ENCODE results near the gene FNIP2. TPM values are rescaled to one million over a fixed set of nuclear protein-coding genes. Genes with fewer than 3 reads are reported as not detected.

Gene FNIP2
- total RNA-seq, 1 donor from 2014 or later, result 20.4 TPM

GRCh38 chr4:158814207-158814606 is 45.4 kb downstream of the FNIP2 start:
- H3K27me3 Mint-ChIP-seq (ENCODE audit: insufficient read depth), result no peaks in the 10 kb centered on the region
- no peak overlapping the region for H3K4me3 Mint-ChIP-seq
- peaks cover 72% of the 10 kb centered on the region for H3K4me1 Mint-ChIP-seq (ENCODE audit: low read depth)
- no peaks in the 10 kb centered on the region for H3K9me3 Mint-ChIP-seq
- no peak for DNase-seq (ENCODE audit: low spot score)
- H3K27ac Mint-ChIP-seq, result no peak overlapping the region
- peaks cover 4% of the 10 kb centered on the region for H3K36me3 Mint-ChIP-seq (ENCODE audit: low read depth)
- intact Hi-C loops (cut with micrococcal nuclease), result no loop called here

- Mint-ChIP-seq H3K27ac (no peak overlapping the region), H3K27me3 (ENCODE audit: insufficient read depth) (no peaks in the 10 kb centered on the region), H3K36me3 (ENCODE audit: low read depth) (peaks cover 6% of the 10 kb centered on the region), H3K9me3 (no peaks in the 10 kb centered on the region), H3K4me3 (no peak overlapping the region), H3K4me1 (ENCODE audit: low read depth) (peaks cover 70% of the 10 kb centered on the region)
- intact Hi-C loops (cut with micrococcal nuclease), result no loop called here
- no peak for DNase-seq (ENCODE audit: low spot score)
Observed at GRCh38 chr4:158814636-158815330, 46.0 kb downstream of the FNIP2 start.

- peaks cover 68% of the 10 kb centered on the region for H3K4me1 Mint-ChIP-seq (ENCODE audit: low read depth)
- H3K36me3 Mint-ChIP-seq (ENCODE audit: low read depth), result peaks cover 5% of the 10 kb centered on the region
- no peak for DNase-seq (ENCODE audit: low spot score)
- H3K27me3 Mint-ChIP-seq (ENCODE audit: insufficient read depth), result no peaks in the 10 kb centered on the region
- no peak overlapping the region for H3K4me3 Mint-ChIP-seq
- intact Hi-C loops (cut with micrococcal nuclease), result no loop called here
- no peak overlapping the region for H3K27ac Mint-ChIP-seq
- H3K9me3 Mint-ChIP-seq, result no peaks in the 10 kb centered on the region
Observed at GRCh38 chr4:158816955-158817354, 48.1 kb downstream of the FNIP2 start.

- Mint-ChIP-seq H3K4me3 (no peak overlapping the region), H3K4me1 (ENCODE audit: low read depth) (peaks cover 61% of the 10 kb centered on the region), H3K27me3 (ENCODE audit: insufficient read depth) (no peaks in the 10 kb centered on the region), H3K9me3 (no peaks in the 10 kb centered on the region), H3K36me3 (ENCODE audit: low read depth) (peaks cover 5% of the 10 kb centered on the region), H3K27ac (peak overlapping the region; percentile 69)
- DNase-seq (ENCODE audit: low spot score), result no peak
- intact Hi-C loops (cut with micrococcal nuclease), result loop anchor here (1.0 to 2.0 kb wide), 3 partner anchors 7 to 39 kb away; no protein-coding TSS in a partner anchor
Observed at GRCh38 chr4:158817562-158818296, 48.9 kb downstream of the FNIP2 start.

- Mint-ChIP-seq H3K27me3 (ENCODE audit: insufficient read depth) (no peaks in the 10 kb centered on the region), H3K9me3 (no peaks in the 10 kb centered on the region), H3K27ac (no peak overlapping the region), H3K36me3 (ENCODE audit: low read depth) (peaks cover 9% of the 10 kb centered on the region), H3K4me3 (no peak overlapping the region), H3K4me1 (ENCODE audit: low read depth) (peaks cover 56% of the 10 kb centered on the region)
- intact Hi-C loops (cut with micrococcal nuclease), result loop anchor here (1.0 to 2.0 kb wide), 3 partner anchors 8 to 40 kb away; no protein-coding TSS in a partner anchor
- DNase-seq (ENCODE audit: low spot score), result no peak
Observed at GRCh38 chr4:158818560-158819140, 49.8 kb downstream of the FNIP2 start.

- no peak for DNase-seq (ENCODE audit: low spot score)
- peaks cover 9% of the 10 kb centered on the region for H3K36me3 Mint-ChIP-seq (ENCODE audit: low read depth)
- no peaks in the 10 kb centered on the region for H3K27me3 Mint-ChIP-seq (ENCODE audit: insufficient read depth)
- H3K4me3 Mint-ChIP-seq, result peak overlapping the region; percentile 38
- no peaks in the 10 kb centered on the region for H3K9me3 Mint-ChIP-seq
- intact Hi-C loops (cut with micrococcal nuclease), result loop anchor here (1.0 to 2.0 kb wide), 4 partner anchors 8 to 147 kb away; partner anchors contain the start of genes ETFDH and PPID
- peaks cover 68% of the 10 kb centered on the region for H3K4me1 Mint-ChIP-seq (ENCODE audit: low read depth)
- peak overlapping the region; percentile 66 for H3K27ac Mint-ChIP-seq
Observed at GRCh38 chr4:158819942-158820786, 51.3 kb downstream of the FNIP2 start.

- H3K4me3 Mint-ChIP-seq, result peak overlapping the region; percentile 17
- no peak for DNase-seq (ENCODE audit: low spot score)
- no peaks in the 10 kb centered on the region for H3K27me3 Mint-ChIP-seq (ENCODE audit: insufficient read depth)
- peak overlapping the region; percentile 64 for H3K27ac Mint-ChIP-seq
- H3K36me3 Mint-ChIP-seq (ENCODE audit: low read depth), result peaks cover 14% of the 10 kb centered on the region
- intact Hi-C loops (cut with micrococcal nuclease), result loop anchor here (1.0 to 2.0 kb wide), 3 partner anchors 52 to 149 kb away; partner anchors contain the start of genes ETFDH, FNIP2 and PPID
- no peaks in the 10 kb centered on the region for H3K9me3 Mint-ChIP-seq
- H3K4me1 Mint-ChIP-seq (ENCODE audit: low read depth), result peaks cover 81% of the 10 kb centered on the region
Observed at GRCh38 chr4:158821228-158821971, 52.6 kb downstream of the FNIP2 start.

GRCh38 chr4:158822348-158822747 is 53.5 kb downstream of the FNIP2 start:
- peaks cover 14% of the 10 kb centered on the region for H3K36me3 Mint-ChIP-seq (ENCODE audit: low read depth)
- H3K4me1 Mint-ChIP-seq (ENCODE audit: low read depth), result peaks cover 82% of the 10 kb centered on the region
- no peak for DNase-seq (ENCODE audit: low spot score)
- intact Hi-C loops (cut with micrococcal nuclease), result no loop called here
- H3K9me3 Mint-ChIP-seq, result no peaks in the 10 kb centered on the region
- H3K4me3 Mint-ChIP-seq, result no peak overlapping the region
- H3K27me3 Mint-ChIP-seq (ENCODE audit: insufficient read depth), result no peaks in the 10 kb centered on the region
- no peak overlapping the region for H3K27ac Mint-ChIP-seq

- intact Hi-C loops (cut with micrococcal nuclease), result no loop called here
- no peak overlapping the region for H3K4me3 Mint-ChIP-seq
- H3K27me3 Mint-ChIP-seq (ENCODE audit: insufficient read depth), result no peaks in the 10 kb centered on the region
- no peaks in the 10 kb centered on the region for H3K9me3 Mint-ChIP-seq
- peak overlapping the region; percentile 75 for H3K27ac Mint-ChIP-seq
- peaks cover 78% of the 10 kb centered on the region for H3K4me1 Mint-ChIP-seq (ENCODE audit: low read depth)
- H3K36me3 Mint-ChIP-seq (ENCODE audit: low read depth), result peaks cover 14% of the 10 kb centered on the region
- no peak for DNase-seq (ENCODE audit: low spot score)
Observed at GRCh38 chr4:158823461-158823873, 54.6 kb downstream of the FNIP2 start.

GRCh38 chr4:158824425-158825274 is 55.8 kb downstream of the FNIP2 start:
- H3K4me1 Mint-ChIP-seq (ENCODE audit: low read depth), result peaks cover 78% of the 10 kb centered on the region
- H3K4me3 Mint-ChIP-seq, result peak overlapping the region; percentile 27
- DNase-seq (ENCODE audit: low spot score), result no peak
- H3K27me3 Mint-ChIP-seq (ENCODE audit: insufficient read depth), result no peaks in the 10 kb centered on the region
- peaks cover 19% of the 10 kb centered on the region for H3K36me3 Mint-ChIP-seq (ENCODE audit: low read depth)
- no peaks in the 10 kb centered on the region for H3K9me3 Mint-ChIP-seq
- H3K27ac Mint-ChIP-seq, result peak overlapping the region; percentile 48
- intact Hi-C loops (cut with micrococcal nuclease), result no loop called here

GRCh38 chr4:158825433-158826036 is 56.7 kb downstream of the FNIP2 start:
- intact Hi-C loops (cut with micrococcal nuclease), result loop anchor here (2.0 kb wide), 2 partner anchors 15 to 17 kb away; no protein-coding TSS in a partner anchor
- Mint-ChIP-seq H3K27ac (peak overlapping the region; percentile 82), H3K36me3 (ENCODE audit: low read depth) (peaks cover 22% of the 10 kb centered on the region), H3K4me1 (ENCODE audit: low read depth) (peaks cover 74% of the 10 kb centered on the region), H3K27me3 (ENCODE audit: insufficient read depth) (no peaks in the 10 kb centered on the region), H3K9me3 (no peaks in the 10 kb centered on the region), H3K4me3 (no peak overlapping the region)
- DNase-seq (ENCODE audit: low spot score), result no peak

All from activated T-helper 1 cell treated with anti-CD3 and anti-CD28 coated beads, Interleukin-12 subunit alpha, Interleukin-12 subunit beta, Interleukin-2, Interleukin-4 antibody, amounts not matched to agents 30 ng/mL and 10 ng/mL and 1 ng/mL, durations not matched to agents 14 hours and 24 hours and 36 hours (primary cell).